K562 (cell line): ENCODE results near the gene RAP1A. TPM values are rescaled to one million over a fixed set of nuclear protein-coding genes. Genes with fewer than 3 reads are reported as not detected.

Experiments used
- ATAC-seq: fragments of 200-7000 bp; cut with Tn5 transposase; 3 replicates; pipeline ENCODE4 v1.9.1; 2020; ENCODE audit warnings: moderate library complexity
- BruUV-seq: library from RNA; stranded (reverse); fragments of 400-500 nt; replicated peaks from 2 replicates; lab custom pipeline; 2021; lab: Mats Ljungman, UMichigan
- CTCF ChIA-PET: fragments of 300-600 bp; formaldehyde crosslinking; extraction: SDS; loops from one replicate; lab custom pipeline; 2021; ENCODE audit warnings: low intra/inter-chr PET ratio; lab: Yijun Ruan, JAX
- POLR2A ChIA-PET: fragments of 300-600, 350-650 bp; sonication (Branson Sonifier 250); formaldehyde crosslinking; extraction: SDS; loops from one replicate; lab custom pipeline; 2021; ENCODE audit warnings: antibody characterized with exemption, inconsistent platforms; lab: Yijun Ruan, JAX
- DNase-seq, 4 experiments: peaks; one replicate each; pipeline versions ENCODE4 v3.0.0 to v3.0.0-alpha.2; 2011 to 2018; ENCODE audit warnings: low spot score in 3 of 4, mixed read lengths in 3 of 4; ENCODE audit errors: extremely low read depth in 1 of 4
- FAIRE-seq: peaks from 2 replicates; lab custom pipeline; 2011; peaks lifted over from hg19 to GRCh38; lab: Jason Lieb, UNC
- H2AFZ ChIP-seq: 2 replicates; pipeline ENCODE4 v1.6.0; 2011; ENCODE audit warnings: low read depth, low read length, control low read depth, inconsistent platforms
- H3K27ac ChIP-seq: fragments of 200-600 bp; 3 replicates; pipeline ENCODE4 v1.8.0; 2011; ENCODE audit warnings: low read depth, mild to moderate bottlenecking, control low read depth, inconsistent platforms, low read length, moderate library complexity, mixed read lengths; ENCODE audit errors: extremely low read depth
- H3K27me3 ChIP-seq, 2 experiments: fragments of 300-600 bp in 1 of 2; 2 replicates in 1 of 2; 3 replicates in 1 of 2; pipeline versions ENCODE4 v1.6.0 to v1.8.0; 2011; ENCODE audit warnings: inconsistent platforms in 2 of 2, low read length in 2 of 2, mild to moderate bottlenecking in 1 of 2, mixed read lengths in 1 of 2, moderate library complexity in 1 of 2; ENCODE audit not compliant: control insufficient read depth in 2 of 2, insufficient read depth in 2 of 2
- H3K36me3 ChIP-seq: fragments of 300-600 bp; 3 replicates; pipeline ENCODE4 v1.8.0; 2011; ENCODE audit warnings: mild to moderate bottlenecking, low read length, inconsistent platforms; ENCODE audit not compliant: control insufficient read depth, insufficient read depth
- H3K4me1 ChIP-seq, 2 experiments: fragments of 200-600 bp in 1 of 2; replicated peaks in 1 of 2; 2 replicates in 1 of 2; 3 replicates in 1 of 2; pipeline versions ENCODE4 v1.5.1 to v1.8.0; 2011; ENCODE audit warnings: inconsistent platforms in 2 of 2, low read length in 2 of 2, mild to moderate bottlenecking in 1 of 2, mixed read lengths in 1 of 2, moderate library complexity in 1 of 2; ENCODE audit not compliant: control insufficient read depth in 2 of 2, insufficient read depth in 2 of 2
- H3K4me2 ChIP-seq: 2 replicates; pipeline ENCODE4 v1.6.1; 2011; ENCODE audit warnings: low read length, control low read depth, inconsistent platforms, mixed read lengths; ENCODE audit not compliant: insufficient read depth
- H3K4me3 ChIP-seq: fragments of 200-600 bp; sonication (generic), shearing (Covaris generic); 2 replicates; pipeline ENCODE4 v1.5.1; 2016; ENCODE audit warnings: control low read depth, inconsistent platforms
- H3K79me2 ChIP-seq: fragments of 200-600 bp; 3 replicates; pipeline ENCODE4 v1.8.0; 2011; ENCODE audit warnings: low read length, inconsistent platforms; ENCODE audit not compliant: control insufficient read depth, insufficient read depth
- H3K9ac ChIP-seq, 2 experiments: 2 replicates each; pipeline versions ENCODE4 v1.6.0 to v1.6.1; 2011; ENCODE audit warnings: low read depth in 2 of 2, low read length in 2 of 2, control low read depth in 1 of 2, inconsistent platforms in 1 of 2, mild to moderate bottlenecking in 1 of 2, mixed read lengths in 1 of 2; ENCODE audit not compliant: insufficient read depth in 1 of 2
- H3K9me1 ChIP-seq: one replicate; pipeline ENCODE4 v1.6.0; 2011; ENCODE audit warnings: inconsistent platforms, mild to moderate bottlenecking, low read length, moderate library complexity; ENCODE audit not compliant: control insufficient read depth, insufficient read depth
- H3K9me3 ChIP-seq: replicated peaks from 2 replicates; pipeline ENCODE4 v1.5.1; 2011; ENCODE audit warnings: low read depth, low read length, inconsistent platforms; ENCODE audit not compliant: control insufficient read depth, insufficient read depth
- H4K20me1 ChIP-seq: replicated peaks from 2 replicates; pipeline ENCODE4 v1.6.1; 2011; ENCODE audit warnings: low read length, inconsistent platforms, mixed read lengths; ENCODE audit not compliant: control insufficient read depth, insufficient read depth
- CLOCK ChIP-seq: fragments of 250-450 bp; sonication (Bioruptor Pico); IDR thresholded peaks from 2 replicates; pipeline ENCODE4 v1.4.0; 2020; ENCODE audit warnings: mild to moderate bottlenecking, moderate library complexity, borderline replicate concordance
- DACH1 ChIP-seq: fragments of 450-650 bp; IDR thresholded peaks from 2 replicates; pipeline ENCODE4 v1.6.1; 2018; ENCODE audit not compliant: partially characterized antibody
- IRF9 ChIP-seq: fragments of 450-650 bp; IDR thresholded peaks from 2 replicates; pipeline ENCODE4 v1.6.1; 2016; ENCODE audit warnings: missing biosample characterization, missing genetic modification characterization
- NFE2 ChIP-seq: IDR thresholded peaks from 2 replicates; pipeline ENCODE4 v1.6.1; 2014; ENCODE audit warnings: antibody characterized with exemption, low read depth
- NFIX ChIP-seq: fragments of 250-450 bp; sonication (Bioruptor Pico); IDR thresholded peaks from 2 replicates; pipeline ENCODE4 v1.4.0; 2020; ENCODE audit warnings: low read depth, mild to moderate bottlenecking, moderate library complexity
- PTRF ChIP-seq: fragments of 450-650 bp; IDR thresholded peaks from 2 replicates; pipeline ENCODE4 v1.6.1; 2016; ENCODE audit warnings: mild to moderate bottlenecking, missing genetic modification characterization, missing compliant biosample characterization
- RBBP5 ChIP-seq: fragments of 200-600 bp; sonication (generic); IDR thresholded peaks from 2 replicates; pipeline ENCODE4 v1.6.1; 2012; ENCODE audit warnings: borderline replicate concordance, mild to moderate bottlenecking, low read length, control low read depth, inconsistent platforms; ENCODE audit not compliant: insufficient read depth, poor library complexity, severe bottlenecking
- STAG1 ChIP-seq: sonication (generic); formaldehyde crosslinking; IDR thresholded peaks from 2 replicates; pipeline ENCODE4 v1.5.0; 2020; ENCODE audit warnings: missing genetic modification reagents, borderline replicate concordance
- ZNF282 ChIP-seq: sonication (generic); formaldehyde crosslinking; IDR thresholded peaks from 2 replicates; pipeline ENCODE4 v1.8.1; 2023; ENCODE audit warnings: missing genetic modification reagents
- ZNF395 ChIP-seq: fragments of 200-800 bp; sonication (Bioruptor generic); IDR thresholded peaks from 2 replicates; pipeline ENCODE4 v1.6.1; 2017; ENCODE audit warnings: missing genetic modification characterization, missing compliant biosample characterization
- ZNF766 ChIP-seq: fragments of 200-800 bp; sonication (Bioruptor generic); conservative IDR thresholded peaks from 2 replicates; pipeline ENCODE4 v1.6.1; 2016; ENCODE audit warnings: missing genetic modification characterization, missing compliant biosample characterization
- WGBS: fragments of 100-300 bp; shearing (Covaris generic); methylation state at CpG from one replicate; pipeline ENCODE4 v1.1.6; 2016; ENCODE audit warnings: low coverage, mixed read lengths; ENCODE audit not compliant: insufficient coverage; ENCODE audit errors: missing lambda C conversion rate; 5-methylcytosine and 5-hydroxymethylcytosine counted together
- in situ Hi-C: fragments of 300-500 bp; cut with MboI; formaldehyde crosslinking; loops from 4 replicates; pipeline ENCODE4 v1.15.0; 2018; ENCODE audit warnings: inconsistent platforms, mixed read lengths
- intact Hi-C: fragments of 100-400 bp; cut with micrococcal nuclease; formaldehyde crosslinking; loops from 2 replicates; pipeline ENCODE4 v1.14.2; 2022
- polyA plus RNA-seq, 8 experiments: library from polyadenylated mRNA; depleted of rRNA in 4 of 8; stranded (reverse) in 5 of 8; unstranded in 3 of 8; fragments of >200 nt; fragmentation: Nextera tagmentation in 2 of 8; fragmentation: Illumina TruSeq in 1 of 8; extraction: Ambion mirVana in 2 of 8; extraction: Trizol in 1 of 8; gene quantifications; 2 replicates each; pipeline versions ENCODE4 v1.2.1 to v1.2.3, GENCODE V29; 2011 to 2014; ENCODE audit warnings: inconsistent platforms in 1 of 8, missing spikeins in 1 of 8
- total RNA-seq, 7 experiments: library from RNA; depleted of rRNA in 6 of 7; stranded (reverse); fragments of >200 nt in 6 of 7; fragmentation: Illumina TruSeq in 2 of 7; extraction: Trizol in 2 of 7; gene quantifications; 2 replicates each; pipeline versions ENCODE4 v1.2.1 to v1.2.3, GENCODE V29; 2011 to 2021; ENCODE audit warnings: low replicate concordance in 1 of 7

The RAP1A gene
- total and polyA plus RNA-seq, 9 of the 15 experiments (the other 6 are each of a cell fraction or from before 2014, with no cell fraction given): 13.4 to 86.2 (median 32.5) TPM

- Histone ChIP-seq H3K9me1 (no peaks in the 10 kb centered on the region), H3K79me2 (no peaks in the 10 kb centered on the region), H3K9me3 (peaks cover 12% of the 10 kb centered on the region), H4K20me1 (no peaks in the 10 kb centered on the region), H3K36me3 (no peaks in the 10 kb centered on the region), H3K4me1 (peaks cover 14 to 31% of the 10 kb centered on the region in 2 experiments), H2AFZ (peak overlapping the region; percentile 61), H3K4me3 (no peak overlapping the region), H3K27me3 (no peaks in the 10 kb centered on the region), H3K27ac (no peak overlapping the region), H3K9ac (no peak overlapping the region), H3K4me2 (no peak overlapping the region)
- in situ Hi-C loops: no loop called here
- DNase-seq: no peak
- FAIRE-seq: no peak
- intact Hi-C loops: no loop called here
- CTCF ChIA-PET: no interaction called here
- BruUV-seq: no TSS peak
- POLR2A ChIA-PET: no interaction called here
- TF ChIP-seq ZNF282 (CRISPR knock-in tag): no peak
- TF ChIP-seq IRF9: no peak
- TF ChIP-seq NFIX (CRISPR knock-in tag): no peak
- no peak for TF ChIP-seq STAG1
- TF ChIP-seq ZNF766 (CRISPR knock-in tag): no peak
- TF ChIP-seq RBBP5: no peak
- TF ChIP-seq DACH1: no peak
- TF ChIP-seq NFE2: no peak
- TF ChIP-seq ZNF395 (CRISPR knock-in tag): no peak
- TF ChIP-seq CLOCK (CRISPR knock-in tag): no peak
- no peak for TF ChIP-seq PTRF
- TF ChIP-seq, all 486 proteins: peak for 0
- WGBS: 60% methylated on average over 5 of the region's 5 CpGs
- no peak for ATAC-seq
These were observed 22.2 kb upstream of the RAP1A start for GRCh38 chr1:111597426-111597825.
